GM12878 (cell line): ENCODE results near the gene AKAP13. TPM values are rescaled to one million over a fixed set of nuclear protein-coding genes. Genes with fewer than 3 reads are reported as not detected.

ENCODE experiments used
- ATAC-seq: fragments of 200-7000 bp; cut with Tn5 transposase; 3 replicates; pipeline ENCODE4 v1.9.1; 2020; ENCODE audit warnings: mild to moderate bottlenecking, moderate library complexity
- BruUV-seq: library from RNA; stranded (reverse); fragments of 400-500 nt; replicated peaks from 2 replicates; lab custom pipeline; 2021; lab: Mats Ljungman, UMichigan
- CTCF ChIA-PET: fragments of 300-600 bp; sonication (Branson Sonifier 250); formaldehyde crosslinking; extraction: SDS; loops from one replicate; lab custom pipeline; 2021; ENCODE audit warnings: inconsistent platforms; lab: Yijun Ruan, JAX
- POLR2A ChIA-PET: fragments of 350-600 bp; formaldehyde crosslinking; extraction: SDS; loops from one replicate; lab custom pipeline; 2021; ENCODE audit warnings: inconsistent platforms; lab: Charles Lee
- RAD21 ChIA-PET: fragments of 300-600 bp; sonication (Branson Sonifier 250); formaldehyde crosslinking; loops from one replicate; lab custom pipeline; 2023; ENCODE audit warnings: antibody characterized with exemption; ENCODE audit not compliant: unreplicated experiment; lab: Charles Lee
- SMC1A ChIA-PET: fragments of 300-600 bp; sonication (Branson Sonifier 250); formaldehyde crosslinking; loops from one replicate; lab custom pipeline; 2023; ENCODE audit not compliant: unreplicated experiment, uncharacterized antibody; lab: Charles Lee
- DNase-seq: peaks from one replicate; pipeline ENCODE4 v3.0.0-alpha.2; 2011; ENCODE audit warnings: low read depth, low spot score
- FAIRE-seq: peaks from 3 replicates; lab custom pipeline; 2011; peaks lifted over from hg19 to GRCh38; lab: Jason Lieb, UNC
- H2AFZ ChIP-seq: 2 replicates; pipeline ENCODE4 v1.6.0; 2011; ENCODE audit warnings: low read depth, low read length, control low read depth; ENCODE audit not compliant: control insufficient read depth
- H3K27ac ChIP-seq: 2 replicates; pipeline ENCODE4 v1.5.1; 2011; ENCODE audit warnings: control low read depth; ENCODE audit not compliant: control insufficient read depth, insufficient read depth
- H3K27me3 ChIP-seq, 2 experiments: replicated peaks in 1 of 2; 2 replicates each; pipeline versions ENCODE4 v1.6.0 to v1.6.1; 2011; ENCODE audit warnings: low read length in 1 of 2; ENCODE audit not compliant: control insufficient read depth in 2 of 2, insufficient read depth in 2 of 2
- H3K36me3 ChIP-seq, 2 experiments: 2 replicates each; pipeline ENCODE4 v1.5.1; 2011; ENCODE audit warnings: low read length in 1 of 2; ENCODE audit not compliant: control insufficient read depth in 2 of 2, insufficient read depth in 2 of 2
- H3K4me1 ChIP-seq: 2 replicates; pipeline ENCODE4 v1.6.1; 2011; ENCODE audit warnings: mild to moderate bottlenecking, low read length, moderate library complexity, mixed read lengths; ENCODE audit not compliant: control insufficient read depth, insufficient read depth
- H3K4me2 ChIP-seq: 2 replicates; pipeline ENCODE4 v1.6.0; 2011; ENCODE audit warnings: control low read depth; ENCODE audit not compliant: control insufficient read depth, insufficient read depth
- H3K4me3 ChIP-seq: fragments of 200-600 bp; sonication (generic); 2 replicates; pipeline ENCODE4 v1.5.1; 2016
- H3K79me2 ChIP-seq: 2 replicates; pipeline ENCODE4 v1.6.0; 2011; ENCODE audit warnings: low read length; ENCODE audit not compliant: control insufficient read depth, insufficient read depth
- H3K9ac ChIP-seq: 2 replicates; pipeline ENCODE4 v1.8.0; 2011; ENCODE audit warnings: low read length, control low read depth, mixed read lengths; ENCODE audit not compliant: control insufficient read depth, insufficient read depth
- H3K9me3 ChIP-seq: replicated peaks from 3 replicates; pipeline ENCODE4 v1.5.1; 2011; ENCODE audit warnings: mild to moderate bottlenecking, low read length; ENCODE audit not compliant: control insufficient read depth, insufficient read depth
- H4K20me1 ChIP-seq: 2 replicates; pipeline ENCODE4 v1.6.0; 2011; ENCODE audit not compliant: control insufficient read depth, insufficient read depth
- BCL3 ChIP-seq: IDR thresholded peaks from 2 replicates; pipeline ENCODE4 v1.6.1; 2011; ENCODE audit warnings: borderline replicate concordance, low read depth, mild to moderate bottlenecking, moderate library complexity, low read length; ENCODE audit not compliant: insufficient read depth, poor library complexity, severe bottlenecking
- IKZF2 ChIP-seq, 2 experiments: fragments of 450-650 bp; IDR thresholded peaks; 2 replicates each; pipeline ENCODE4 v1.6.1; 2017; ENCODE audit warnings: mild to moderate bottlenecking in 2 of 2, moderate library complexity in 2 of 2
- IRF4 ChIP-seq: IDR thresholded peaks from 2 replicates; pipeline ENCODE4 v1.6.1; 2011; ENCODE audit warnings: low read depth, low read length
- JUNB ChIP-seq: IDR thresholded peaks from 2 replicates; pipeline ENCODE4 v1.6.1; 2016; ENCODE audit warnings: antibody characterized with exemption, mild to moderate bottlenecking
- LARP7 ChIP-seq: fragments of 450-650 bp; IDR thresholded peaks from 2 replicates; pipeline ENCODE4 v1.6.1; 2017; ENCODE audit warnings: mild to moderate bottlenecking
- NBN ChIP-seq: fragments of 450-650 bp; IDR thresholded peaks from 2 replicates; pipeline ENCODE4 v1.6.1; 2016
- NFYB ChIP-seq: IDR thresholded peaks from 2 replicates; pipeline ENCODE4 v1.6.1; 2011; ENCODE audit warnings: low read depth, mild to moderate bottlenecking, low read length, improper control_type of control experiment, moderate library complexity; ENCODE audit not compliant: insufficient read depth
- POLR2A ChIP-seq: IDR thresholded peaks from 2 replicates; pipeline ENCODE4 v1.6.1; 2011; ENCODE audit warnings: low read depth, mild to moderate bottlenecking, low read length
- RAD21 ChIP-seq: IDR thresholded peaks from 2 replicates; pipeline ENCODE4 v1.6.1; 2011; ENCODE audit warnings: mild to moderate bottlenecking, low read depth, low read length, moderate library complexity; ENCODE audit not compliant: insufficient read depth
- RAD51 ChIP-seq: fragments of 450-650 bp; IDR thresholded peaks from 2 replicates; pipeline ENCODE4 v1.6.1; 2016; ENCODE audit warnings: moderate library complexity, mild to moderate bottlenecking, inconsistent platforms
- SMAD1 ChIP-seq: fragments of 450-650 bp; IDR thresholded peaks from 2 replicates; pipeline ENCODE4 v1.6.1; 2018; ENCODE audit warnings: mild to moderate bottlenecking, low read depth; ENCODE audit not compliant: partially characterized antibody
- ZNF384 ChIP-seq: IDR thresholded peaks from 2 replicates; pipeline ENCODE4 v1.6.1; 2012; ENCODE audit warnings: low read depth, mild to moderate bottlenecking, low read length, improper control_type of control experiment, borderline replicate concordance
- WGBS: methylation state at CpG from one replicate; pipeline ENCODE4 v1.1.6; 2016; ENCODE audit warnings: low lambda C conversion rate; ENCODE audit not compliant: insufficient replicate concordance, insufficient coverage; ENCODE audit errors: missing lambda C conversion rate; 5-methylcytosine and 5-hydroxymethylcytosine counted together
- in situ Hi-C: fragments of 300-500 bp; cut with MboI; formaldehyde crosslinking; loops from 9 replicates; pipeline ENCODE4 v1.14.3; 2018; ENCODE audit warnings: mixed read lengths
- intact Hi-C: fragments of 100-400 bp; cut with micrococcal nuclease; formaldehyde crosslinking; loops from one replicate; pipeline ENCODE4 v1.14.2; 2022; ENCODE audit not compliant: unreplicated experiment
- polyA plus RNA-seq, 11 experiments: library from polyadenylated mRNA; depleted of rRNA in 4 of 11; unstranded in 6 of 11; stranded (reverse) in 5 of 11; fragments of >200 nt; fragmentation: Nextera tagmentation in 4 of 11; fragmentation: Illumina TruSeq in 1 of 11; extraction: Ambion mirVana in 4 of 11; extraction: Trizol in 1 of 11; gene quantifications; 1 replicate in 1 of 11; 2 replicates in 10 of 11; pipeline versions ENCODE4 v1.2.1 to v1.2.3, GENCODE V29; 2011 to 2016; ENCODE audit warnings: inconsistent platforms in 2 of 11, missing spikeins in 2 of 11, low read depth in 1 of 11
- total RNA-seq, 4 experiments: library from RNA; depleted of rRNA in 3 of 4; stranded (reverse); fragments of >200 nt in 3 of 4; fragmentation: Illumina TruSeq in 1 of 4; extraction: Trizol in 1 of 4; gene quantifications; 2 replicates each; pipeline versions ENCODE4 v1.2.1 to v1.2.3, GENCODE V29; 2013 to 2021
- TF ChIP-seq, protein P1 (sequence below): fragments of 450-650 bp; IDR thresholded peaks from 2 replicates; pipeline ENCODE4 v1.6.1; 2017; ENCODE audit warnings: mild to moderate bottlenecking, low read depth, inconsistent platforms; ENCODE audit not compliant: poor library complexity, severe bottlenecking
- TF ChIP-seq, protein P2 (sequence below): fragments of 450-650 bp; IDR thresholded peaks from 2 replicates; pipeline ENCODE4 v1.6.1; 2017; ENCODE audit warnings: mild to moderate bottlenecking, moderate library complexity

The AKAP13 gene
- total and polyA plus RNA-seq, 10 of the 15 experiments (the other 5 are each of a cell fraction or from before 2014, with no cell fraction given), result 14.4 to 74.9 (median 55.1) TPM

DNA sequence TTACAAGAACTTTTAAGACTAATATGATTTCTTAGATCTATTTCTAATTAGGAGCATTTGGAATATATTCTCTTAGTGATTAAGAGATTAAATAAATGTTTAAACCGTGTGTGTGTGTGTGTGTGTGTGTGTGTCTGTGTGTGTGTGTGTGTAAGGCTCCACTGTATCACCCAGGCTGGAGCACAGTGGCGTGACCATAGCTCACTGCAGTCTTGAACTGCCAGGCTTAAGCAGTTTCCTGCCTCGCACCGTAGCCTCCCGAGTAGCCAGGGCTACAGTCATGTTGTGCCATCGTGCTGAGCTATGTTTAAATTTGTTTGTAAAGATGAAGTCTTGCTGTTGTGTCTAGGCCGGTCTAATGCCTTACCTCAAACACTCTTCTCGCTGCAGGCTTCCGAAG lies 305.0 kb downstream of the AKAP13 start (continued):
- TF ChIP-seq BCL3 (no peak), LARP7 (no peak), IKZF2 (IDR thresholded peaks at IDR 0.05) (no peak), NBN (no peak), NFYB (no peak), IRF4 (no peak), SMAD1 (no peak), POLR2A (no peak), RAD51 (no peak), JUNB (no peak)

GRCh38 chr15:85687329-85687728 lies 306.9 kb downstream of the AKAP13 start:
- 0 out of 2 replicates have a peak, but pooled peaks have one; percentile 4 for TF ChIP-seq RAD21
- TF ChIP-seq, protein P1, sequence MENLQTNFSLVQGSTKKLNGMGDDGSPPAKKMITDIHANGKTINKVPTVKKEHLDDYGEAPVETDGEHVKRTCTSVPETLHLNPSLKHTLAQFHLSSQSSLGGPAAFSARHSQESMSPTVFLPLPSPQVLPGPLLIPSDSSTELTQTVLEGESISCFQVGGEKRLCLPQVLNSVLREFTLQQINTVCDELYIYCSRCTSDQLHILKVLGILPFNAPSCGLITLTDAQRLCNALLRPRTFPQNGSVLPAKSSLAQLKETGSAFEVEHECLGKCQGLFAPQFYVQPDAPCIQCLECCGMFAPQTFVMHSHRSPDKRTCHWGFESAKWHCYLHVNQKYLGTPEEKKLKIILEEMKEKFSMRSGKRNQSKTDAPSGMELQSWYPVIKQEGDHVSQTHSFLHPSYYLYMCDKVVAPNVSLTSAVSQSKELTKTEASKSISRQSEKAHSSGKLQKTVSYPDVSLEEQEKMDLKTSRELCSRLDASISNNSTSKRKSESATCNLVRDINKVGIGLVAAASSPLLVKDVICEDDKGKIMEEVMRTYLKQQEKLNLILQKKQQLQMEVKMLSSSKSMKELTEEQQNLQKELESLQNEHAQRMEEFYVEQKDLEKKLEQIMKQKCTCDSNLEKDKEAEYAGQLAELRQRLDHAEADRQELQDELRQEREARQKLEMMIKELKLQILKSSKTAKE, result peak; percentile 46
- TF ChIP-seq ZNF384, result no peak
- TF ChIP-seq, protein P2, sequence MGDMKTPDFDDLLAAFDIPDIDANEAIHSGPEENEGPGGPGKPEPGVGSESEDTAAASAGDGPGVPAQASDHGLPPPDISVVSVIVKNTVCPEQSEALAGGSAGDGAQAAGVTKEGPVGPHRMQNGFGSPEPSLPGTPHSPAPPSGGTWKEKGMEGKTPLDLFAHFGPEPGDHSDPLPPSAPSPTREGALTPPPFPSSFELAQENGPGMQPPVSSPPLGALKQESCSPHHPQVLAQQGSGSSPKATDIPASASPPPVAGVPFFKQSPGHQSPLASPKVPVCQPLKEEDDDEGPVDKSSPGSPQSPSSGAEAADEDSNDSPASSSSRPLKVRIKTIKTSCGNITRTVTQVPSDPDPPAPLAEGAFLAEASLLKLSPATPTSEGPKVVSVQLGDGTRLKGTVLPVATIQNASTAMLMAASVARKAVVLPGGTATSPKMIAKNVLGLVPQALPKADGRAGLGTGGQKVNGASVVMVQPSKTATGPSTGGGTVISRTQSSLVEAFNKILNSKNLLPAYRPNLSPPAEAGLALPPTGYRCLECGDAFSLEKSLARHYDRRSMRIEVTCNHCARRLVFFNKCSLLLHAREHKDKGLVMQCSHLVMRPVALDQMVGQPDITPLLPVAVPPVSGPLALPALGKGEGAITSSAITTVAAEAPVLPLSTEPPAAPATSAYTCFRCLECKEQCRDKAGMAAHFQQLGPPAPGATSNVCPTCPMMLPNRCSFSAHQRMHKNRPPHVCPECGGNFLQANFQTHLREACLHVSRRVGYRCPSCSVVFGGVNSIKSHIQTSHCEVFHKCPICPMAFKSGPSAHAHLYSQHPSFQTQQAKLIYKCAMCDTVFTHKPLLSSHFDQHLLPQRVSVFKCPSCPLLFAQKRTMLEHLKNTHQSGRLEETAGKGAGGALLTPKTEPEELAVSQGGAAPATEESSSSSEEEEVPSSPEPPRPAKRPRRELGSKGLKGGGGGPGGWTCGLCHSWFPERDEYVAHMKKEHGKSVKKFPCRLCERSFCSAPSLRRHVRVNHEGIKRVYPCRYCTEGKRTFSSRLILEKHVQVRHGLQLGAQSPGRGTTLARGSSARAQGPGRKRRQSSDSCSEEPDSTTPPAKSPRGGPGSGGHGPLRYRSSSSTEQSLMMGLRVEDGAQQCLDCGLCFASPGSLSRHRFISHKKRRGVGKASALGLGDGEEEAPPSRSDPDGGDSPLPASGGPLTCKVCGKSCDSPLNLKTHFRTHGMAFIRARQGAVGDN, result peak; percentile 60; the same call in 1 of the 2 replicates
- no peak for TF ChIP-seq SMAD1
- Histone ChIP-seq H4K20me1 (no peaks in the 10 kb centered on the region), H3K4me1 (peaks cover 49% of the 10 kb centered on the region), H3K4me3 (peak overlapping the region; percentile 0; the same call in 1 of the 2 replicates), H3K79me2 (peaks cover 35% of the 10 kb centered on the region), H3K9me3 (no peaks in the 10 kb centered on the region), H3K27ac (peak overlapping the region; percentile 97), H2AFZ (no peak overlapping the region; the same call in 1 of the 2 replicates), H3K27me3 (no peaks in the 10 kb centered on the region), H3K4me2 (peak overlapping the region; percentile 7; the same call in 1 of the 2 replicates), H3K36me3 (peaks cover 0 to 8% of the 10 kb centered on the region in 2 experiments; a peak in 1 of 4 replicates), H3K9ac (no peak overlapping the region)
- RAD21 ChIA-PET, result interaction anchor here (0.6 to 2.2 kb wide), 7 partner anchors 12 to 247 kb away, joined by 3 to 17 read pairs (median 3); no protein-coding TSS in a partner anchor
- FAIRE-seq (no peak), ATAC-seq (no peak; the same call in 1 of the 3 replicates), DNase-seq (no peak)
- WGBS, result 0% methylated on average over 2 of the region's 2 CpGs
- POLR2A ChIA-PET, result interaction anchor here (0.6 to 1.0 kb wide), 7 partner anchors 17 to 369 kb away, joined by 3 to 10 read pairs (median 3); no protein-coding TSS in a partner anchor
- CTCF ChIA-PET, result interaction anchor here (0.8 to 1.5 kb wide), 9 partner anchors 15 to 391 kb away, joined by 3 to 4 read pairs (median 3); no protein-coding TSS in a partner anchor
- no TSS peak for BruUV-seq
- intact Hi-C loops (no loop called here), in situ Hi-C loops (no loop called here)
- SMC1A ChIA-PET, result interaction anchor here (0.6 to 2.5 kb wide), 12 partner anchors 15 to 191 kb away, joined by 3 to 16 read pairs (median 5); no protein-coding TSS in a partner anchor
